Endothelial cell of umbilical vein (primary cell): ENCODE data around the gene FAM98A. TPM values are rescaled to one million over a fixed set of nuclear protein-coding genes. Genes with fewer than 3 reads are reported as not detected.

ENCODE experiments used
- BruUV-seq: library from RNA; stranded (reverse); fragments of 400-500 nt; replicated peaks from 2 replicates; lab custom pipeline; 2021; lab: Mats Ljungman, UMichigan
- CTCF ChIA-PET: fragments of 300-600, 350-600 bp; sonication (Branson Sonifier 250); formaldehyde crosslinking; loops from one replicate; lab custom pipeline; 2021; ENCODE audit warnings: antibody characterized with exemption, inconsistent platforms; lab: Charles Lee
- POLR2A ChIA-PET: fragments of 300-600, 350-600 bp; sonication (Branson Sonifier 250); formaldehyde crosslinking; loops from one replicate; lab custom pipeline; 2021; ENCODE audit warnings: antibody characterized with exemption, inconsistent platforms; lab: Charles Lee
- DNase-seq: peaks from one replicate; pipeline ENCODE4 v3.0.0-alpha.2; 2011; ENCODE audit warnings: low read depth, low spot score
- FAIRE-seq: peaks from 2 replicates; lab custom pipeline; 2011; peaks lifted over from hg19 to GRCh38; lab: Jason Lieb, UNC
- H2AFZ ChIP-seq: 2 replicates; pipeline ENCODE4 v1.6.0; 2012; ENCODE audit warnings: low read depth, low read length, control low read depth, inconsistent platforms
- H3K27ac ChIP-seq: 2 replicates; pipeline ENCODE4 v1.5.1; 2011; ENCODE audit warnings: low read depth, mild to moderate bottlenecking, control low read depth, low read length, moderate library complexity; ENCODE audit not compliant: insufficient read depth
- H3K27me3 ChIP-seq, 2 experiments: 2 replicates each; pipeline versions ENCODE4 v1.6.0 to v1.6.1; 2011; ENCODE audit warnings: low read length in 2 of 2, mixed read lengths in 1 of 2; ENCODE audit not compliant: control insufficient read depth in 2 of 2, insufficient read depth in 2 of 2
- H3K36me3 ChIP-seq, 2 experiments: 2 replicates in 1 of 2; 3 replicates in 1 of 2; pipeline ENCODE4 v1.5.1; 2011; ENCODE audit warnings: low read length in 2 of 2, mild to moderate bottlenecking in 1 of 2, moderate library complexity in 1 of 2; ENCODE audit not compliant: control insufficient read depth in 2 of 2, insufficient read depth in 2 of 2; ENCODE audit errors: extremely low read depth in 1 of 2
- H3K4me1 ChIP-seq: 3 replicates; pipeline ENCODE4 v1.5.1; 2011; ENCODE audit warnings: mild to moderate bottlenecking, low read length; ENCODE audit not compliant: control insufficient read depth, insufficient read depth; ENCODE audit errors: extremely low read depth
- H3K4me2 ChIP-seq: 2 replicates; pipeline ENCODE4 v1.6.1; 2011; ENCODE audit warnings: low read length, control low read depth, mixed read lengths; ENCODE audit not compliant: insufficient read depth
- H3K4me3 ChIP-seq, 3 experiments: fragments of 200-600 bp in 1 of 3; sonication (generic), shearing (Covaris generic) in 1 of 3; replicated peaks in 1 of 3; 2 replicates each; pipeline ENCODE4 v1.5.1; 2011 to 2016; ENCODE audit warnings: control low read depth in 3 of 3, low read length in 3 of 3, mild to moderate bottlenecking in 2 of 3, inconsistent platforms in 1 of 3, low read depth in 1 of 3, moderate library complexity in 1 of 3; ENCODE audit not compliant: insufficient read depth in 1 of 3
- H3K79me2 ChIP-seq: 2 replicates; pipeline ENCODE4 v1.6.0; 2012; ENCODE audit warnings: low read length, inconsistent platforms; ENCODE audit not compliant: control insufficient read depth, insufficient read depth
- H3K9ac ChIP-seq: replicated peaks from 2 replicates; pipeline ENCODE3; 2011; ENCODE audit warnings: low read length, control low read depth; ENCODE audit not compliant: insufficient read depth; ENCODE audit errors: extremely low read depth
- H3K9me1 ChIP-seq: replicated peaks from 3 replicates; pipeline ENCODE4 v1.6.0; 2011; ENCODE audit warnings: mild to moderate bottlenecking, low read length; ENCODE audit not compliant: control insufficient read depth, insufficient read depth; ENCODE audit errors: extremely low read depth
- H3K9me3 ChIP-seq: replicated peaks from 2 replicates; pipeline ENCODE4 v1.5.1; 2012; ENCODE audit warnings: low read length, inconsistent platforms; ENCODE audit not compliant: control insufficient read depth, insufficient read depth
- H4K20me1 ChIP-seq: replicated peaks from 2 replicates; pipeline ENCODE3; 2011; ENCODE audit warnings: mild to moderate bottlenecking, low read length; ENCODE audit not compliant: control insufficient read depth, insufficient read depth; ENCODE audit errors: extremely low read depth
- CTCF ChIP-seq, 2 donors: IDR thresholded peaks; 1 replicate in 1 of 2; 2 replicates in 1 of 2; pipeline ENCODE4 v1.5.1; 2011; ENCODE audit warnings: low read length in 2 of 2, mild to moderate bottlenecking in 2 of 2, moderate library complexity in 2 of 2, control low read depth in 1 of 2, inconsistent platforms in 1 of 2, low read depth in 1 of 2; ENCODE audit not compliant: insufficient read depth in 1 of 2; ENCODE audit errors: extremely low read depth in 1 of 2
- EZH2 ChIP-seq: IDR thresholded peaks from 2 replicates; pipeline ENCODE4 v1.6.1; 2012; ENCODE audit warnings: borderline replicate concordance, low read depth, mild to moderate bottlenecking, moderate library complexity, low read length, inconsistent platforms; ENCODE audit not compliant: severe bottlenecking
- FOS ChIP-seq: IDR thresholded peaks from 2 replicates; pipeline ENCODE4 v1.6.1; 2011; ENCODE audit warnings: mild to moderate bottlenecking, low read length, moderate library complexity, borderline replicate concordance; ENCODE audit not compliant: insufficient read depth
- GATA2 ChIP-seq: IDR thresholded peaks from 2 replicates; pipeline ENCODE4 v1.7.0; 2011; ENCODE audit warnings: low read depth, mild to moderate bottlenecking, moderate library complexity, mixed read lengths, low read length; ENCODE audit not compliant: insufficient read length, insufficient read depth
- JUN ChIP-seq: IDR thresholded peaks from 2 replicates; pipeline ENCODE4 v1.6.1; 2011; ENCODE audit warnings: borderline replicate concordance, low read depth; ENCODE audit not compliant: insufficient read length, insufficient read depth
- MAX ChIP-seq: IDR thresholded peaks from 2 replicates; pipeline ENCODE4 v1.6.1; 2011; ENCODE audit not compliant: insufficient read depth, insufficient read length
- MYC ChIP-seq: IDR thresholded peaks from one replicate; pipeline ENCODE4 v1.6.1; 2011; ENCODE audit warnings: mild to moderate bottlenecking, low read depth, low read length
- POLR2A ChIP-seq: IDR thresholded peaks from 2 replicates; pipeline ENCODE4 v1.6.1; 2012; ENCODE audit warnings: low read depth, mild to moderate bottlenecking, control low read depth, low read length
- POLR2AphosphoS5 ChIP-seq: IDR thresholded peaks from 2 replicates; pipeline ENCODE4 v1.6.1; 2012; ENCODE audit warnings: low read depth, mild to moderate bottlenecking, control low read depth, low read length, moderate library complexity; ENCODE audit not compliant: insufficient read depth
- dilution Hi-C: fragments of 300-500 bp; cut with MboI; formaldehyde crosslinking; loops from one replicate; pipeline ENCODE4 v1.15.0; 2019; ENCODE audit warnings: low sequenced_read_pairs; ENCODE audit not compliant: extremely low pct_ligation_motif_present
- intact Hi-C: fragments of 100-400 bp; cut with micrococcal nuclease; formaldehyde crosslinking; loops from one replicate; pipeline ENCODE4 v1.10.0; 2022
- polyA plus RNA-seq, 4 experiments: library from polyadenylated mRNA; depleted of rRNA in 3 of 4; stranded (reverse) in 3 of 4; unstranded in 1 of 4; fragments of >200 nt; gene quantifications; 2 replicates each; pipeline versions ENCODE4 v1.2.1 to v1.2.3, GENCODE V29; 2011 to 2012; ENCODE audit warnings: missing spikeins in 1 of 4
- total RNA-seq: library from RNA; stranded (reverse); gene quantifications from 2 replicates; pipeline ENCODE4 v1.2.3, GENCODE V29; 2021

FAM98A gene
- total and polyA plus RNA-seq, 2 donors (not counting 3 experiments of a cell fraction or from before 2014, with no cell fraction given): 52.8 to 97.1 TPM

- Histone ChIP-seq H3K36me3 (no peaks in the 10 kb centered on the region), H3K4me3 (no peak overlapping the region), H2AFZ (no peak overlapping the region), H3K9me1 (no peaks in the 10 kb centered on the region), H3K9me3 (no peaks in the 10 kb centered on the region), H3K4me2 (no peak overlapping the region), H3K27ac (no peak overlapping the region), H3K79me2 (no peaks in the 10 kb centered on the region), H3K27me3 (no peaks in the 10 kb centered on the region), H3K4me1 (peaks cover 10% of the 10 kb centered on the region), H4K20me1 (no peaks in the 10 kb centered on the region), H3K9ac (no peak overlapping the region)
- ChIA-PET CTCF (interaction anchor here (1.1 kb wide), 2 partner anchors 15 to 84 kb away, joined by 3 to 4 read pairs; no protein-coding TSS in a partner anchor), POLR2A (no interaction called here)
- FAIRE-seq (no peak), DNase-seq (no peak)
- intact Hi-C loops: no loop called here
- TF ChIP-seq MYC (no peak), EZH2 (no peak), GATA2 (no peak), JUN (no peak)
- dilution Hi-C loops: no loop called here
- BruUV-seq: no TSS peak
Observed at GRCh38 chr2:33560017-33560416, 39.1 kb downstream of the FAM98A start.

- CTCF ChIA-PET: no interaction called here
Observed at GRCh38 chr2:33559328-33559727, 39.8 kb downstream of the FAM98A start.

More at GRCh38 chr2:33559328-33559727, 39.8 kb downstream of the FAM98A start:
- dilution Hi-C loops: no loop called here
- Histone ChIP-seq H3K36me3 (no peaks in the 10 kb centered on the region), H3K9me1 (no peaks in the 10 kb centered on the region), H4K20me1 (no peaks in the 10 kb centered on the region), H3K79me2 (no peaks in the 10 kb centered on the region), H2AFZ (no peak overlapping the region), H3K4me1 (peaks cover 16% of the 10 kb centered on the region), H3K4me2 (no peak overlapping the region), H3K27me3 (no peaks in the 10 kb centered on the region), H3K4me3 (no peak overlapping the region), H3K9me3 (no peaks in the 10 kb centered on the region), H3K9ac (no peak overlapping the region), H3K27ac (no peak overlapping the region)
- FAIRE-seq (no peak), DNase-seq (no peak)
- no peak for TF ChIP-seq GATA2
- no peak for TF ChIP-seq MAX
- no peak for TF ChIP-seq CTCF (IDR thresholded peaks at IDR 0.05; ENCODE audit: extremely low read depth in 1 of 2, insufficient read depth in 1 of 2, low read depth in 1 of 2, low read length in 2 of 2)
- TF ChIP-seq POLR2A: no peak
- TF ChIP-seq FOS: no peak
- no peak for TF ChIP-seq EZH2
- no peak for TF ChIP-seq MYC
- TF ChIP-seq POLR2AphosphoS5: no peak
- TF ChIP-seq JUN: no peak
- POLR2A ChIA-PET: no interaction called here
- no TSS peak for BruUV-seq
- intact Hi-C loops: no loop called here
